K562 (cell line): Measurements from ENCODE around the gene MINDY4. TPM values are rescaled to one million over a fixed set of nuclear protein-coding genes. Genes with fewer than 3 reads are reported as not detected.

Experiments used
- ATF7 ChIP-seq: fragments of 450-650 bp; IDR thresholded peaks from 2 replicates; pipeline ENCODE4 v1.7.1; 2014; ENCODE audit warnings: mild to moderate bottlenecking, moderate library complexity
- CCNT2 ChIP-seq: IDR thresholded peaks from 2 replicates; pipeline ENCODE4 v1.6.1; 2011; ENCODE audit warnings: borderline replicate concordance, low read depth, mild to moderate bottlenecking, moderate library complexity, mixed read lengths, low read length; ENCODE audit not compliant: insufficient read length; ENCODE audit errors: extremely low read depth
- DIDO1 ChIP-seq: fragments of 450-650 bp; IDR thresholded peaks from 2 replicates; pipeline ENCODE4 v1.6.1; 2016; ENCODE audit warnings: low read depth, missing biosample characterization, missing genetic modification characterization
- FOXA3 ChIP-seq, 2 experiments: fragments of 450-650 bp in 1 of 2; sonication (generic) in 1 of 2; formaldehyde crosslinking; IDR thresholded peaks in 1 of 2; conservative IDR thresholded peaks in 1 of 2; 2 replicates each; pipeline versions ENCODE4 v1.4.0 to v1.8.0; 2020 to 2022; ENCODE audit warnings: mild to moderate bottlenecking in 2 of 2, missing genetic modification reagents in 1 of 2
- HDAC3 ChIP-seq: fragments of 450-650 bp; IDR thresholded peaks from 2 replicates; pipeline ENCODE4 v1.6.1; 2018; ENCODE audit warnings: borderline replicate concordance, mild to moderate bottlenecking, moderate library complexity; ENCODE audit not compliant: partially characterized antibody
- HEY1 ChIP-seq: fragments of 250-450 bp; sonication (Bioruptor Pico); IDR thresholded peaks from 2 replicates; pipeline ENCODE4 v1.5.0; 2020; ENCODE audit warnings: mild to moderate bottlenecking, moderate library complexity, borderline replicate concordance
- NFYB ChIP-seq: IDR thresholded peaks from 2 replicates; pipeline ENCODE4 v1.6.1; 2011; ENCODE audit warnings: mild to moderate bottlenecking, moderate library complexity; ENCODE audit not compliant: insufficient read length; ENCODE audit errors: extremely low read depth
- NONO ChIP-seq, 2 experiments: fragments of 200-400 bp in 1 of 2; fragments of 450-650 bp in 1 of 2; formaldehyde crosslinking in 1 of 2; IDR thresholded peaks; 2 replicates each; pipeline ENCODE4 v1.6.1; 2017; ENCODE audit warnings: low read depth in 2 of 2, mild to moderate bottlenecking in 2 of 2, moderate library complexity in 2 of 2, low read length in 1 of 2
- RNF2 ChIP-seq: sonication (generic); IDR thresholded peaks from 2 replicates; pipeline ENCODE4 v1.6.1; 2016
- ZNF175 ChIP-seq: fragments of 200-800 bp; sonication (Bioruptor generic); IDR thresholded peaks from 2 replicates; pipeline ENCODE4 v1.6.1; 2016; ENCODE audit warnings: low read depth, mild to moderate bottlenecking, missing genetic modification characterization, missing compliant biosample characterization
- polyA plus RNA-seq, 8 experiments: library from polyadenylated mRNA; depleted of rRNA in 4 of 8; stranded (reverse) in 5 of 8; unstranded in 3 of 8; fragments of >200 nt; fragmentation: Nextera tagmentation in 2 of 8; fragmentation: Illumina TruSeq in 1 of 8; extraction: Ambion mirVana in 2 of 8; extraction: Trizol in 1 of 8; gene quantifications; 2 replicates each; pipeline versions ENCODE4 v1.2.1 to v1.2.3, GENCODE V29; 2011 to 2014; ENCODE audit warnings: inconsistent platforms in 1 of 8, missing spikeins in 1 of 8
- total RNA-seq, 7 experiments: library from RNA; depleted of rRNA in 6 of 7; stranded (reverse); fragments of >200 nt in 6 of 7; fragmentation: Illumina TruSeq in 2 of 7; extraction: Trizol in 2 of 7; gene quantifications; 2 replicates each; pipeline versions ENCODE4 v1.2.1 to v1.2.3, GENCODE V29; 2011 to 2021; ENCODE audit warnings: low replicate concordance in 1 of 7
- TF ChIP-seq, protein P1 (sequence below), 2 experiments: fragments of 200-800 bp in 1 of 2; sonication (Bioruptor generic) in 1 of 2; sonication (generic) in 1 of 2; formaldehyde crosslinking in 1 of 2; IDR thresholded peaks in 1 of 2; conservative IDR thresholded peaks in 1 of 2; 2 replicates each; pipeline versions ENCODE4 v1.5.0 to v1.6.1; 2016 to 2020; ENCODE audit warnings: missing compliant biosample characterization in 1 of 2, missing genetic modification characterization in 1 of 2, missing genetic modification reagents in 1 of 2
- TF ChIP-seq, protein P2 (sequence below): sonication (generic); formaldehyde crosslinking; IDR thresholded peaks from 2 replicates; pipeline ENCODE4 v1.8.0; 2022; ENCODE audit warnings: mild to moderate bottlenecking, missing genetic modification reagents, borderline replicate concordance
- TF ChIP-seq, protein P3 (sequence below): fragments of 250-450 bp; sonication (Bioruptor Pico); IDR thresholded peaks from 2 replicates; pipeline ENCODE4 v1.4.0; 2020; ENCODE audit warnings: mild to moderate bottlenecking
- TF ChIP-seq, protein P4 (sequence below), 2 experiments: fragments of 450-650 bp; conservative IDR thresholded peaks; 2 replicates each; pipeline ENCODE4 v1.6.1; 2017; ENCODE audit warnings: mild to moderate bottlenecking in 2 of 2, moderate library complexity in 2 of 2
- TF ChIP-seq, protein P5 (sequence below): fragments of 450-650 bp; formaldehyde crosslinking; IDR thresholded peaks from 2 replicates; pipeline ENCODE4 v1.4.0; 2022; ENCODE audit warnings: missing genetic modification characterization

MINDY4 gene
- total and polyA plus RNA-seq, 9 of the 15 experiments (the other 6 are each of a cell fraction or from before 2014, with no cell fraction given): 2.1 to 16.7 (median 11.0) TPM

DNA sequence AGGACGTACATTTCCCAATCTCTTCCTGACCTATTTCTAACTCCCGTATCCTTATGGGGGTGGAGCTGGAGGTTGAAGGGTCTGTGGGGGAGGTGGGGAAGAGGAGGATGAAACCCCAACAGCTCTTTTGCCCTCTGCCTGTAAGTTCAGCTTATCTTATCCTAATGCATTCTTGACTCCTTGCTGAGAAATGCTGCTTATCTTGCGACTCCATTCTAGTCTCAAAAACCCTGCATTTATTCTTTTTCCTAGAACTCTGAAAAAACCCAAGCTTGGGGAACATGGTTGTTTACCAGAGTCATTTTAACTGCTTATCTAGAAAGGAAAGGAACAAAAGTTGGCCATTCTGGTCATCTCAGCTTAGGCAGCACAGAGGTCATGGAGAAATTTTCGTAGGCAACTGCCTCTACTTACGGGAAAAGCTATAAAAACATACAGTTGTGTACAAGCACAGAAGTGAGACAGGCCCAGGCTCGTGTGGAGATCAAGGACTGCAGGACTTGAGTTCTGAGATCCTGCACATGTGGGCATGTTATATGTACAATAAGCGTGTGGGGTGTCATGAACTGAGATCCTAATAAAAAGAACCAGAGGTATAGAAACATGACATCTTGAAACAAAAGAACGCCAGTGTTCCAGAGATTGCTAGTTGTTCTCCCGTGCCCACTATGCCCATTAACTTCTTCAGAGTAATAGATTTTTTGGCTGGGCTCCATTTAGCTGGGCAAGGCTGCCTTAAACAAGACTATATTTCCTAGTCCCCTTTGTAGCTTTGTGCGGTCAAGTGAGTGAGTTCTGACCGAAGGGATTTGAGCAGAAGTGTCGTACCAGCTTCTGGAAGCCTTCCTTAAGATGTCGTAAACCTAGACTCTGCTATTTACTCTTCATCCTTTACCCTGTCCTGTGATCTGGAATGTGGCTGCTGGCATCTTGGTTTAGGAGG, 9.7 kb upstream of the MINDY4 start (continued):
- TF ChIP-seq, protein P1, sequence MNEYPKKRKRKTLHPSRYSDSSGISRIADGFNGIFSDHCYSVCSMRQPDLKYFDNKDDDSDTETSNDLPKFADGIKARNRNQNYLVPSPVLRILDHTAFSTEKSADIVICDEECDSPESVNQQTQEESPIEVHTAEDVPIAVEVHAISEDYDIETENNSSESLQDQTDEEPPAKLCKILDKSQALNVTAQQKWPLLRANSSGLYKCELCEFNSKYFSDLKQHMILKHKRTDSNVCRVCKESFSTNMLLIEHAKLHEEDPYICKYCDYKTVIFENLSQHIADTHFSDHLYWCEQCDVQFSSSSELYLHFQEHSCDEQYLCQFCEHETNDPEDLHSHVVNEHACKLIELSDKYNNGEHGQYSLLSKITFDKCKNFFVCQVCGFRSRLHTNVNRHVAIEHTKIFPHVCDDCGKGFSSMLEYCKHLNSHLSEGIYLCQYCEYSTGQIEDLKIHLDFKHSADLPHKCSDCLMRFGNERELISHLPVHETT (CRISPR knock-in tag; conservative IDR thresholded peaks at IDR 0.05 in 1 of 2, IDR thresholded peaks at IDR 0.05 in 1 of 2): peak in 1 of 2 experiments; percentile 86; a peak in 2 of 4 replicates
- TF ChIP-seq, protein P2, sequence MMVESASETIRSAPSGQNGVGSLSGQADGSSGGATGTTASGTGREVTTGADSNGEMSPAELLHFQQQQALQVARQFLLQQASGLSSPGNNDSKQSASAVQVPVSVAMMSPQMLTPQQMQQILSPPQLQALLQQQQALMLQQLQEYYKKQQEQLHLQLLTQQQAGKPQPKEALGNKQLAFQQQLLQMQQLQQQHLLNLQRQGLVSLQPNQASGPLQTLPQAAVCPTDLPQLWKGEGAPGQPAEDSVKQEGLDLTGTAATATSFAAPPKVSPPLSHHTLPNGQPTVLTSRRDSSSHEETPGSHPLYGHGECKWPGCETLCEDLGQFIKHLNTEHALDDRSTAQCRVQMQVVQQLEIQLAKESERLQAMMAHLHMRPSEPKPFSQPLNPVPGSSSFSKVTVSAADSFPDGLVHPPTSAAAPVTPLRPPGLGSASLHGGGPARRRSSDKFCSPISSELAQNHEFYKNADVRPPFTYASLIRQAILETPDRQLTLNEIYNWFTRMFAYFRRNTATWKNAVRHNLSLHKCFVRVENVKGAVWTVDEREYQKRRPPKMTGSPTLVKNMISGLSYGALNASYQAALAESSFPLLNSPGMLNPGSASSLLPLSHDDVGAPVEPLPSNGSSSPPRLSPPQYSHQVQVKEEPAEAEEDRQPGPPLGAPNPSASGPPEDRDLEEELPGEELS (CRISPR knock-in tag): peak; percentile 45; the same call in 1 of the 2 replicates
- TF ChIP-seq NONO (IDR thresholded peaks at IDR 0.05; ENCODE audit: low read depth in 2 of 2, low read length in 1 of 2) (peak in 1 of 2 experiments; percentile 84; a peak in 1 of 4 replicates), HDAC3 (peak; percentile 99), FOXA3 (CRISPR knock-in tag; conservative IDR thresholded peaks at IDR 0.05 in 1 of 2, IDR thresholded peaks at IDR 0.05 in 1 of 2) (peak; percentile 57 to 91; a peak in 3 of 4 replicates), RNF2 (peak; percentile 95), CCNT2 (peak; percentile 98), HEY1 (CRISPR knock-in tag) (peak; percentile 88; the same call in 1 of the 2 replicates), ATF7 (peak; percentile 85), NFYB (no peak), DIDO1 (tag) (no peak), ZNF175 (CRISPR knock-in tag) (peak; percentile 75)
- TF ChIP-seq, protein P3, sequence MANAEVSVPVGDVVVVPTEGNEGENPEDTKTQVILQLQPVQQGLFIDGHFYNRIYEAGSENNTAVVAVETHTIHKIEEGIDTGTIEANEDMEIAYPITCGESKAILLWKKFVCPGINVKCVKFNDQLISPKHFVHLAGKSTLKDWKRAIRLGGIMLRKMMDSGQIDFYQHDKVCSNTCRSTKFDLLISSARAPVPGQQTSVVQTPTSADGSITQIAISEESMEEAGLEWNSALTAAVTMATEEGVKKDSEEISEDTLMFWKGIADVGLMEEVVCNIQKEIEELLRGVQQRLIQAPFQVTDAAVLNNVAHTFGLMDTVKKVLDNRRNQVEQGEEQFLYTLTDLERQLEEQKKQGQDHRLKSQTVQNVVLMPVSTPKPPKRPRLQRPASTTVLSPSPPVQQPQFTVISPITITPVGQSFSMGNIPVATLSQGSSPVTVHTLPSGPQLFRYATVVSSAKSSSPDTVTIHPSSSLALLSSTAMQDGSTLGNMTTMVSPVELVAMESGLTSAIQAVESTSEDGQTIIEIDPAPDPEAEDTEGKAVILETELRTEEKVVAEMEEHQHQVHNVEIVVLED (CRISPR knock-in tag): no peak
- TF ChIP-seq, protein P4, sequence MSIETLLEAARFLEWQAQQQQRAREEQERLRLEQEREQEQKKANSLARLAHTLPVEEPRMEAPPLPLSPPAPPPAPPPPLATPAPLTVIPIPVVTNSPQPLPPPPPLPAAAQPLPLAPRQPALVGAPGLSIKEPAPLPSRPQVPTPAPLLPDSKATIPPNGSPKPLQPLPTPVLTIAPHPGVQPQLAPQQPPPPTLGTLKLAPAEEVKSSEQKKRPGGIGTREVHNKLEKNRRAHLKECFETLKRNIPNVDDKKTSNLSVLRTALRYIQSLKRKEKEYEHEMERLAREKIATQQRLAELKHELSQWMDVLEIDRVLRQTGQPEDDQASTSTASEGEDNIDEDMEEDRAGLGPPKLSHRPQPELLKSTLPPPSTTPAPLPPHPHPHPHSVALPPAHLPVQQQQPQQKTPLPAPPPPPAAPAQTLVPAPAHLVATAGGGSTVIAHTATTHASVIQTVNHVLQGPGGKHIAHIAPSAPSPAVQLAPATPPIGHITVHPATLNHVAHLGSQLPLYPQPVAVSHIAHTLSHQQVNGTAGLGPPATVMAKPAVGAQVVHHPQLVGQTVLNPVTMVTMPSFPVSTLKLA (conservative IDR thresholded peaks at IDR 0.05): peak; percentile 53 to 73; a peak in 3 of 4 replicates
- TF ChIP-seq, protein P5, sequence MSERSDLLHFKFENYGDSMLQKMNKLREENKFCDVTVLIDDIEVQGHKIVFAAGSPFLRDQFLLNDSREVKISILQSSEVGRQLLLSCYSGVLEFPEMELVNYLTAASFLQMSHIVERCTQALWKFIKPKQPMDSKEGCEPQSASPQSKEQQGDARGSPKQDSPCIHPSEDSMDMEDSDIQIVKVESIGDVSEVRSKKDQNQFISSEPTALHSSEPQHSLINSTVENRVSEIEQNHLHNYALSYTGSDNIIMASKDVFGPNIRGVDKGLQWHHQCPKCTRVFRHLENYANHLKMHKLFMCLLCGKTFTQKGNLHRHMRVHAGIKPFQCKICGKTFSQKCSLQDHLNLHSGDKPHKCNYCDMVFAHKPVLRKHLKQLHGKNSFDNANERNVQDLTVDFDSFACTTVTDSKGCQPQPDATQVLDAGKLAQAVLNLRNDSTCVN (CRISPR knock-in tag): no peak
